ELF-1 (cell line): ENCODE results near the gene TCF23.
"Not testable (repeated sequence)": the region's sequence is repeated elsewhere in the genome, so short reads cannot be mapped to it uniquely, and the experiment has no call there.

Source experiments
- DNase-seq: peaks from one replicate; pipeline ENCODE4 v3.0.0-alpha.2; 2016; ENCODE audit warnings: low read depth, low spot score

Gene TCF23

GRCh38 chr2:27154488-27154887 lies 5.7 kb downstream of the TCF23 start:
- DNase-seq = no peak

GRCh38 chr2:27155069-27155520 lies 6.3 kb downstream of the TCF23 start:
- no peak for DNase-seq

DNA sequence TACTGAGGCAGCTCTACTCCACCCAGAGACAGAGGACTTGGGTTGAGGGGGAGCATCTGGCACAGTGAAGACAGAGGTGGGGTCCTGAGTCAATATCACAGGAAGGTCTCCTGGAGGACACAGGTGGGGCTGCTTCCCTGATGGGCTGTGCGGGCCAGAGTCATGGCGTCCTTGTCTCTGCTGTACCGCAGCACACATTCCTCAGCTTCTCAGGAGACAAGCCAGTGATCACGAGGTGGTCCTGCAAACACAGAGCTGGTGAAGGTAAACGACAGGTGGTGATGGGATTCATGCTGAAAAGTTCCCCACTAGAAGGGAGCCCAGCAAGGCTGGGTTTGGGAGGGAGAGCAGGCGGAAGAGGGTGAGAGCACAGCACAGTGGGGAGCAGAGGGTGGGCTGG lies 9.7 kb downstream of the TCF23 start:
- DNase-seq = no peak

- no peak for DNase-seq
Measured at GRCh38 chr2:27159271-27159670, 10.5 kb downstream of the TCF23 start.

GRCh38 chr2:27160191-27160590 lies 11.4 kb downstream of the TCF23 start:
- DNase-seq = no peak

DNA sequence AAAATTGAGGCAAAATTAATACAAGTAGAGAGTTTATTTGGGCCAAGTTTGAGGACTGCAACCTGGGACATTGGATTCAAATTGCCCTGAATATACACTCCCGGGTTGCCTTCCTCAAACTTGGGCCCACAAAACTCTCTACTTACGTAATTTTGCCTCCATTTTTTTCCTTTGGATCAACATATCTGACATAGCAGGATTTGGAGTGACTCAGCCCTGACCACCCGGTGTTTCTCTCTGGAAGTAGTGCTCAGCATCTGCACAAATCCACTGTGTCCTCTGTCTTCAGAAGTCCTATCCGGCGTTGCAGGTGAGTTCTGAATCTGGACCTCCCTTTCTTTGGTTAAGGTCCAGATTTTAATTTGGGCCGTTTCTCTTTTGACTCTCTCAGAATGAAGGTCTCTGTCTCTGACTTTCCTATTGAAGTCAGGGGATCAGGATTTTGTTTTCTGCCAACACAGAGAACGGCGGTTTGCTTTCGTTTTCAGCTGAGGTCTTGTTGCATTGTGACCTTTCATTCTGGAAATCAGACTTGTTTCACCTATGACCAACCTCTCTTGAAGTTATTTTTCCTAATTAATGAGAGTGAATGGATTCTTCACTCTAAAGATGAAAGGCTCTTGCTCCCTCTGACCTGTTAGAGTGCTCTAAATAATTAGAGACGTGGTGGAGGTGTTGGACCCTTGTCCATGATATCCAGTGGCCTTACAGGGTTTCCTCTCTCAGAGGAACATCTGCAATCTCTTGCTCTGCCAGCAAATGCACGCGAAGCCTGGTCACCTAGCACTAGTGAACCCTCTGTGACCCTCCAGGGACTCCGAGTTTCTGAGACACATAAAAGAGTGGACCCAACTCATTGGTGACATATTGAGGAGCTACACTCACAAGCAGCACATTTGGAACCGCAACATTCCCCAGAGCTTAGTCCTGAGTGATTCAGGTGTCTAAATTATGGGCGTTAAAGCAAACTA lies 13.6 kb downstream of the TCF23 start:
- DNase-seq = no peak

GRCh38 chr2:27164960-27165763 lies 16.4 kb downstream of the TCF23 start:
- DNase-seq = no peak

- DNase-seq = no peak
Measured at GRCh38 chr2:27170581-27171337, 22.0 kb downstream of the TCF23 start.

- no peak for DNase-seq
Measured at GRCh38 chr2:27171351-27171848, 22.6 kb downstream of the TCF23 start.

- no peak for DNase-seq
Measured at GRCh38 chr2:27174638-27175037, 25.8 kb downstream of the TCF23 start.

DNA sequence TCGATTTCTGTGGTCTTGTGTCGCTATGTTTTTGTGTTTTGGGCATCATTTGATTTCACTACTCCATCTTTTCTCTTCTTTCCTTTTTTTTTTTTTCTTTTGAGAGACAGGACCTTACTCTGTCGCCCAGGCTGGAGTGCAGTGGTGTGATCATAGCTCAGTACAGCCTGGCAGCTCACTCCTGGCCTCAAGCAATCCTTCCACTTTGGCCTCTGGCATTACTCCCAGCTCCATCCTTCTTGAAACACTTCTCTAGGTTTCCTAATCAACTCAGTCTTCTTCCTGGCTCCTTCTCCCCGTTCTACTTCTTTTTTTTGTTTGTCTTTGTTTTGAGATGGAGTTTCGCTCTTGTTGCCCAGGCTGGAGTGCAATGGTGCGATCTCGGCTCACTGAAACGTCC lies 26.5 kb downstream of the TCF23 start:
- DNase-seq = no peak

GRCh38 chr2:27175781-27176180 lies 27.0 kb downstream of the TCF23 start:
- not testable (repeated sequence) for DNase-seq

- DNase-seq = no peak
Measured at GRCh38 chr2:27177441-27178351, 28.9 kb downstream of the TCF23 start.

GRCh38 chr2:27178469-27178868 lies 29.7 kb downstream of the TCF23 start:
- DNase-seq = no peak

GRCh38 chr2:27179344-27180000 lies 30.7 kb downstream of the TCF23 start:
- no peak for DNase-seq

- no peak for DNase-seq
Measured at GRCh38 chr2:27182346-27182745, 33.5 kb downstream of the TCF23 start.

GRCh38 chr2:27184115-27184514 lies 35.3 kb downstream of the TCF23 start:
- no peak for DNase-seq

- DNase-seq = no peak
Measured at GRCh38 chr2:27185331-27186026, 36.7 kb downstream of the TCF23 start.

DNA sequence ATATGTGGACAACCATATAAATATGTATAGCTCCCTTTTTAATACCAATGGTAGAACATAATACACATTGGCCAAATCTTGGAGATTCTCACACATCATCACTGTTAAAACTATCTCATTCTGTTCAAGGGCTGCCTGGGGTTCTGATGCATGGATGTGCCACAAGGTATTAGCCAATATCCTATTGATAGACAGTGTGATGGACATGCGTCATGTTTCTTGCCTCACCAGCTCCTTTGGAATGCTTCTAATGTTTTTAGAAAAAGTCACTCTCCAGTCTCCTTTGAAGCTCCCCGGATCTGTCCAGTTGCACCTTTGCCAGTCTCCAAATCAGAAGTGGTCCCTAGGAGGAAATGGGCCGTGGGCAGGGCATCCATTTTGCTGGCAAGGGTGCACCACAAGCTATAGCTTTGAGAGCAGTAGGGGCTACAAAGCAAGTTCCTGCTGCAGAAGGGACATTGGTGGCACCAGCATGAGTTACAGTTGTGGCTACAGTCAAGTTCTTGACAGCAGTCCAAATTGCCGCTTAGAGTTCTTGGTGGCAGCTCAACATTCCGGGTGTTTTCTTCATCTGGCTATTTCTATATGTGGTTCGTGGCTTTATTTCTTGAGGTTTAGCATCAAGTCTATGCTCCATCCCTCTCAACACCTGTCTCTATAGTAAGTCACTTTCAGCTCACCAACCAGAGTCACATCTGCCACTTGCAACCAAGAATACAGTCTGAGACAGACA lies 38.0 kb downstream of the TCF23 start:
- no peak for DNase-seq
